Measurements from ENCODE around the gene BICD1.
"Not testable (repeated sequence)": the region's sequence is repeated elsewhere in the genome, so short reads cannot be mapped to it uniquely, and the experiment has no call there.

The BICD1 gene

DNA sequence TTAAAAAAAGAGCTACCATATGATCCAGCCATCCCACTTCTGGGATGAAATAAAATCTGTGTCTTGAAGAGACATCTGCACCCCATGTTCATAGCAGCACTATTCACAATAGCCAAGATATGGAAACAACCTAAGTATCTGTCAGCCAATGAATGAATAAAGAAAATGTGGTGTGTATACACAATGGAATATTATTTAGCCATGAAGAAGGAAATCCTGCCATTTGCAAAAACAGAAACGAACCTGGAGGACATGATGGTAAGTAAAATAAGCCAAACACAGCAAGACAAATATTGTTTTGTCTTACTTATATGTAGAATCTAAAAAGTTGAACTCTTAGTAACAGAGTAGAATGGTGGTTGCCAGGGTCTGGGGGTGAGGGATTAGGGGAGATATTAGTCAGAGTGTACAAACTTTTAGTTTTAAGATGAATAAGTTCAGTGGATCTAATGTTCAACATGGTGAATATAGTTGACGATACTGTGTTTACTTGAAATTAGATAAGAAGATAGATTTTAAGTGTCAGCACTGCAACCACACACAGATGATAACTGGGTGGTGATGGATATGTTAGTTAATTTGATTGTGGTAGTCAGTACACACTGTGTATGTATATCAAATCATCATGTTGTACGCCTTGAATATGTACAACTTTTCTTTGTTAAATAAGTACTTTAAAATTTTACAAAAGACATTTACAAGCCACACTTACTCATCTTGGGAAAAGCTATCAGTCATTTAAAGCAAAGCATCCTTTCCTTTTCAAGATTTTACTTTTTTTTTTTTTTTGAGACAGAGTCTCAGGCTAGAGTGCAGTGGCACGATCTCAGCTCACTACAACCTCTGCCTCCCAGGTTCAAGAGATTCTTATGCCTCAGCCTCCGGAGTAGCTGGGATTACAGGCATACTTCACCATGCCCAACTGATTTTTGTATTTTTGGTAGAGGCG lies 89.9 kb downstream of the BICD1 start:
- DNase-seq = no peak

DNA sequence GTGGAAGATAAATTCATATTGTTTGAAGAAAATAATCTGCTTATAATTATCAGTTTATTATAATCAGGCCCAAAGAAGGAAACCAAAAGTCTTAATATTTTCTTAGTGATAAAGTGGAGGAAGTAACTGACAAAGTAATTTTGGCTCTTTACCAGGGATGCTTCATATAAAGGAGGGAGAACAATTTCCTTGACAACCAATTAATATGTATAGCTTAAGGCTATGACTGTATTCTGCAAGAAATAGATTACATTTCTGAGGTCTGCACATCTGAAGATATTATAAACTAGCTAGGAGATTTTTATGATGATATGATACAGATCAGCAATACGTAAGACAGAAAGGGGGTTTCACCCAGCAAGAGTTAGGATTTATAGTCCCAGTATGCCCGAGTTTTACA lies 90.8 kb downstream of the BICD1 start:
- no peak for DNase-seq

DNA sequence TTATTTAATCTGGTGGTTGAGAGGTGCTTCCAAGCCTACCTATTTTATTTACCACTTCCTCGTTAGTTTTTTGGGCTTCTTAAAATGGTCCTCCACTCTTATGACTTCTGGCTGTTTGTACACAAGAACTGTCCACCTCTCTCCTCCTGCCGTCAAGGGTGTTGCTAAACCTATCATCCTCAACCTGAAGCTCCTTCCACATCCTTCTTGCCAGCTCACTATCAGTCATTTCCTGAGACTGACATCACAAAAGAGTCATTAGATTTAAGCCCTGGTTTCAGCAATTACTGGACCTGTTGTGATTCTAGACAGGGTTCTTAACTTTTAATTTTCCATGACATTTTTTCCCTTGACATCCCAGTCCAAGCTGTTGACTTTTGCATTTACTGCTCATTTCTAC lies 91.9 kb downstream of the BICD1 start:
- no peak for DNase-seq

DNA sequence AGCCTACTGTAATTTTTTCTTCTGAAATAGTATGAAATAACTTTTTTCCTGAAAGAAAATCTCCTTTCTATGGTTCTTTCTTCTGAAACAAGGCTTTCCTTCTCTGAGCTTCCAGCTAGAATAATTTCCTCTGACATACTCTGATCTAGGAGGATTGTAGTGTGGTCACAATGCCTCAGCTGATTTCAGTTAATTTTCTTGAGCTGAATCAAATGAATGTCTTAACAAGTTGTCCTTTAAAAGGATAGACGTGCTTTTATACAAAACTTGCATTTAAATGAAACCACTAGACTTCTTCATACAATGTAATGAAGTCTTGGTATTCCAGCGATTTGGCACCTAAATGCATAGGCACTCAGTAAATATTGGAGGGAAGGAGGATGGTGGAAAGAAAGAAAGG lies 94.4 kb downstream of the BICD1 start:
- no peak for DNase-seq

DNA sequence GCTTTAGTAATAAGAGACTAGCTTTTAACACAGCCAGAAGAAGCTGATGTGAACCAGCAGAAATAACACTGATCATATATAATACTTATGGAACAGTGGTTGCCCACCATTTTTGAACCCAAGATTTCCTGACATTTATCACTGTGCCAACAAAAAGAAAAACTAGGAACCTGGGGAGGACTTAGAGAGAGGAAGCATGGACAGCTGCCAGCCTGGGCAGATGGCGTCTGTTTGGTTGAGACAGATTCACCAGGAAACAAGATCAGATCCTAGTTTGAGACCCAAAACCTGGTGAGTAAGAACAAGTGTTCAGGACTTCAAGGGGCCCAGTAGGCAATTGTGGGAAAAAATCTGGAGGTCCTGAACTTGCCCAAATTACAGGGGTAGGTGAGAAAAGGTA lies 95.3 kb downstream of the BICD1 start:
- DNase-seq = peak; percentile 7

DNA sequence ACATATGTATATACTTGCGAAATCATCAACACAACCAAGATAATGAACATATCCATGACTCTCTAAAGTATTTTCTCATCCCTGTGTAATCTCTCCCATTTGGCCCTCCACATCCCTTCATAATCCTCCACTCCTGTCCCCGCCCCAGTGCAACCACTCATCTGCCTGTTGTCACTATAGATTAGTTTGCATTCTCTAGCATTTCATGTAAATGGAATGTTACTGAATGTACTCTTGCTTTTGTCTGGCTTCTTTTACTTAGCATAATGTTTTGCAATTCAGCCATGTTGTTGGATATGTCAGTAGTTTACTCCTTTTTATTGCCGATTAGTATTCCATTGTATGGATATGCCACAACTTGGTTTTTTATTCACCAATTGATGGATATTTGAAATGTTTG lies 99.1 kb downstream of the BICD1 start:
- DNase-seq = no peak

DNA sequence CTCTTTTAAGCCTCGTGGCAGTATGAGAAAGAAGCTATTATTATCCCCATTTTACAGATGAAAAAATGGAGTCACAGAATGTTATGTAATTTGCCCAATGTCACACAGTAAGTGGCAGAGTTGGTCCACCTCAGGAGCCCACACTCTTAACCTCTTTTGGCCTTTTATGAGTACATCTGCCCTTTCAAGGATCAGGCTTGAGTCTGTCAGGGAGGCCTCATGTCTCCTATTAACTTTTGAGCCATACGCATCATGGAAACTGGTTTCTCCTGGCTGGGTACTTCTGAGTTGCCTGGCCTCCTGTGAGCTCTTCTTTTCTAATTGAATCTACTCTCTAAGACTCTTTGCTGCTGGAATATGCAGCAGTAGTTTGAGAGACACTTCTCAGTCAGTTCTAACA lies 101.7 kb downstream of the BICD1 start:
- no peak for DNase-seq

DNA sequence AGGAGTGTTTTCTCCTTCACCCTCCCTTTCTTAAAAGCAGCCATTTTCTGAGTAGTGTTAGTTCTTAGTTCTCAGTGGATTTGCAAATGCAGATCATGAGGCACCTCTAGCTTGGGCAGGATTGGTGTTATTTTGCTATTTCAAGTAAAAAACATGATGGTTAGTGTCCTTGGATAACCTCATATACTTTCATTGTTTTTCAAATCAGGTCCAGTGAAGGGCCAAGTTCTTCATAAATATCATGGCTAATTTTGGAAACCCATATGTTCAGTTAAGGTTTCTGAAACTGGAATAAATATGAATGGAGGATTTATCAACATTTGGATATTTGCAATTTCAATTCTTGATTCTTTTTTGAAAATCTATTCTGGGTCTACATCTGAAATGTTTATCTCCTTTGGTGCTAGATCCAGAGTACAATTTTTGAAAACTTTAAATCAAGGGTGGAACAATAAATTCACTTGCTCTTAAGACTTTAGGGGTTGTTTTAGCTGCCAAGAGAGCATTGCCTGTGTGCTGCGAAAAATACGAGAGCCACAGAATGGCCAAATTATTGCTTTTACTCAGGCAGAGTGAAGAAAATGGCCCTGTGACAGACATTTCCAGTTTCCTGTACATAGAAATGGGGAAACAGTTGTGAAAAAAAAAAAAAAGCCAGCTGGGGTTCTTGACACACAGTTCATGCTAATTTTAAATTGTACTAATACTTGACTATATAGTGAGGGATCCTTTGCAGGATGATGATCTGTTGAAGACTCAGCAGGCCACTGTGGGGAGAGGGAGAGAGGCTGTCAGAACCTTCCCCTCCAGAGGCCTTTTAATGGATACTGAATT lies 104.6 kb downstream of the BICD1 start:
- peak; percentile 24 for DNase-seq

DNA sequence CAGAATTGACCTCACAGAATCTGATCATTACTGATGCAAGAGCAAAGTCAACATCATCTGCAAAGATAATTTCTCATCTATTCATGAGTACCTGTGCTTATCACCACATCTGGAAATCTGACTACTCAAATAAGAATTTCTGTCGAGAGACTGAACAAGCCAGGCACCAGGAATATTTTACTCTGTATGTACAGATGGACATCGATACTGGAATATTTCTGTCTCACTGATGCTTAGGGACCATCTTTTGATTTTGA lies 105.2 kb downstream of the BICD1 start:
- no peak for DNase-seq

DNA sequence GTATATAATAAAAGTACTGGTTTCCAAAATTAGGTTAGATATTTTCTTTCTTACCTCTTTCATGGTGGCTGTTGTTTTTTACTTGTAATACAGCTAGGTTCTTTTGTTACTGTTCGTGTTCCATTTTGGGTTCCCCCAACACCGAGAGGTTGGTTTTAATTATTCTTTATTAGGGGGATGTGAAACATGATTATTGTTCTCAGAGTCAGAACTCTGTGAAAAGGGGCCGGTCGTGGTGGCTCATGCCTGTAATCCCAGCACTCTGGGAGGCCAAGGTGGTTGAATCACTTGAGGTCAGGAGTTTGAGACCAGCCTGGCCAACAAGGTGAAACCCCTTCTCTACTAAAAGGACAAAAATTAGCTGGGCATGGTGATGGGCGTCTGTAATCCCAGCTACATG lies 108.1 kb downstream of the BICD1 start:
- DNase-seq = no peak

DNA sequence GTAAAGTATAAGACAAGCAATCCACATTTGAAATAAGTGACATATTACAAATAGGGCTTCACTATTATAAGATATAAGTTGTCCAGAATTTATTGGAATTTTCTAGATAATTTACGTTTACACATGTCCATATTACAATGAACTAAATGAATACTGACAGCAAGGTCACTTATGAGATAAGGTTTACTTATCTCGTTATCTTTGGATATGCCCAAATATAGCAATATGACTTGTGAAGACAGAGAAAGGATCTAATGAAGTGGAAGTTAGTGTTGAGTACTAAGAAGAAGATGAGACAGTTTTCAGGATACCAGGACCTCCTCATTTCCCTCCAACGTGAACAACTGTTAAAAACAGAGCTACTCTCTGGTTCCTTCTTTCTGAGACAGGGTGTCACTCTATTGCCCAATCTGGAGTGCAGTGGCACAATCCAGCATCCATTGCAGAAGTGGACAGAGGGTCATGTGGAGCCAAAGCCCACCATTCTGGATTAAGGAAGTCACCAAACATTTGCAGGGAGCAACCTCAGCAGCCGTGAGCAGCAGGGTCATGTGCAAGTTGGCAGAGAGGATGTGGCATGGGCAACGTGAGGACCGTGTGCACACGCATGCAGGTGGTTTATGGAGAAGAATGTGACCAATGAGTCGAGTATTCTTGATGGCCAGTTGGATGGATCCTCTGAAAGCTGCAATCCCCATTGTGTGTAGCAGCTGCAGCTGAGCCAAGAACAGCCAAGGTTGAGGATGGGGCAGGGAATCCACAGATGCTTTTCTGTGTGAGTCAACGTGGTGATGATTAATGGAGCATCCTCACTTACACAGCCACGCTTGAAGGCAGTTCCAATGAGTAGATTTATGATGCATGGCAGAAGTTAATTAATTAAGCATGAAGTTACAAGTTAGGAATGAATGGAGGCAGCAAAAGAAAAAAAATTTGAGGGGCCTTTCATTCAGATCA lies 111.0 kb downstream of the BICD1 start:
- peak; percentile 45 for DNase-seq

DNA sequence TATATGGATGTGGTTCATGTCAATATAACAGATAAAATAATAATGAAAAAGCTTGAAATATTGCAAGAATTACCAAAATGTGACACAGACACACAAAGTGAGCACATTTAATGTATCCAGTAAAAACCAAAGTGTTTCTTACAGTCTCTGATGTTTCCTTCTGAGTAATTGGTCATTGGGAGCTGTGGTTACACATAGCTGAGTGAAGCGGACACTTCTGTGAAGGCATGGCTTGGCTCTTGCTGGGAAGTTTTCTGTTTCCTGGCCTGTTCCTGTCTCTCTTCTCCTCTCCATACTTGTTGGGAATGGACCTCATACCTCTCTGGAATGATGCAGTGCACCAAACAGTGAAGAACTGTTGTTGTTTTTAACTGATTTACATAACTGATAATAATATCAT lies 117.3 kb downstream of the BICD1 start:
- DNase-seq = no peak

DNA sequence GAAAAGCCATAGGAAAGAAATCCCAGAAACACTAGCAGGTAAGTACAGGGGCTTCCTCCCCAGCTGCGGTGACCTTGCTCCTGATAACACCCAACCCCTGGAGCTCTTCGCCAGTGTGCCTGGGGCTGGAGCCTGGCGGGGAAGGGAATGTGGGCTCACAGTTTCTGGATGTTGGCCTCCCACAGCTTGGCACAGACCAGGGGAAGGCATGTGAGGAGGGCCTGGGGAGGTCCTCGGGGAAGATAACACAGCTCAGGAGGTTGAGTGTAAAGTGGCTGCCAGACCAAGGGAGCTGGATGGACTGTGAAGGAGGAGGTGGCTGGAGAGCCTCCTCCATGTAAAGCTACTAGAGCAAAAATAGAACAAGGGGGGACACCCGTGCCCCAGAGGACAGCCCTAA lies 120.1 kb downstream of the BICD1 start:
- no peak for DNase-seq

DNA sequence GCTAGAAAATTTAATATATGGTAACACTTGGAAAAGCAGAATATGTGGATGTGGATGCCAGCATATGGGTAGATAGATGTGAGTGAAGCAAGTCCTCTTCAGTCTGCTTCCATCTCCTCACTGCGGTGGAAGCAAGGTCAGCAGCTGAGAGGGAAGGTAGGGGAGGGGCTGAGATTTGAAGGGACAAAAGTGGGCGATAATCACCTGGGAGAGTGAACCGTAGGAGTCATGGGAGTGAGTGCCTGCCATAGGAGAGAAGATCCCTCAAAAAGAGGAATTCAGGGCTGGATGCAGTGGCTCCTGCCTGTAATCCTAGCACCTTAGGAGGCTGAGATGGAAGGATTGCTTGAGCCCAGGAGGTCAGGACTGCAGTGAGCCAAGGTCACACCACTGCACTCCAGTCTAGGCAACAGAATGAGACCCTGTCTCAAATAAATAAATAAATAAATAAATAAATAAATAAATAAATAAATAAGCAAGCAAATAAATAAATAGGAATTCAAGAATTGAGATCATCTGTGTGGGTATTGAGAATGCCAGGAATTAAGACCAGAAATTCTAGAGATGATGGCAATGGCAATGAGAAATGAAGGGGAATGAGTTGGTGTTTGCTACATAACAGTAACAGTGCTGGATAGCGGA lies 123.4 kb downstream of the BICD1 start:
- DNase-seq = no peak

DNA sequence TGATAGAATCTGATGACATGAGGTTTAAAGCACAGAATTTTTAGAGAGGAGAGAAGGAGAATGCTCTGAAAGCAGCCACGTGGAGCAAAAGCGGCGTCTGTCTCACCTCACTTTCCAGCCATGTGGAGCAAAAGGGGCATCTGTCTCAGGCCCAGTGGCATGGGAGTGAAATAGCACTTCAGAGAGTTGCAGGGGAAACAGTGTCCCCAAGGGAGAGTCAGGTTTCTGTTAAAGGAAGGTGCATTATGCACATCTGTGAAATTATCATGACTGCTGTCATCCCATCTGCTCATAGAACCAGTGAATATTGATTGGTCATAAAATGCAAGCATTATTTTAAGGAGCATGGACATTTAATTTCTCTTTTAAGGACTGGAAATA lies 124.0 kb downstream of the BICD1 start:
- no peak for DNase-seq

DNA sequence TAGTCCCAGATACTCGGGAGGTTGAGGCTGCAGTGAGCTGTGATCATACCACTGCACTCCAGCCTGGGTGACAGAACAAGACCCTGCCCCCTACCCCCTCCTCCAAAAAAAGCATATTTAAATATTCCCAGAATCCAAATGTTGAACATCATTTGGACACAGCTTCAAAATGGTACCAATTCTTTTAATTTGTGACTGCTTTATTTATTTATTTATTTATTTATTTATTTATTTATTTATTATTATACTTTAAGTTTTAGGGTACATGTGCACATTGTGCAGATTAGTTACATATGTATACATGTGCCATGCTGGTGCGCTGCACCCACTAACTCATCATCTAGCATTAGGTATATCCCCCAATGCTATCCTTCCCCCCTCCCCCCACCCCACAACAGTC lies 124.7 kb downstream of the BICD1 start:
- not testable (repeated sequence) for DNase-seq

DNA sequence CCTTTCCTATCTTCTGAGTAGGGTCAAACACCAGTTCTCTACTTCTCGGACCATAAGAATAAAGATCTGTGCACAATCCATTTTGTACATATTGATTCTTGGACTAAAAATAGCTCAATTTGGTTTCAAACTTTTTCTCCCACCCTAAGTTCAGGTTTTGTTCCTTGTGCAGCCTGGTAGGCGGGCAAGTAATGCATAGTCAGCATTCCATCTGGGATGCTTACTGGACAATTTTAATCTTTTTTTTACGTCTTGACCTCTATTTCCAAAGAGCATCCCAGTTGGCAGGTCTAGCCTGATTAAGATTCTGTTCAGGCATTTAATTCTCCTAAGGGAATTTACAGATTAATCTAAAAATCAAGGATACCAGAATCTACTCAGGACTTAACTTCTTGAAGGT lies 126.9 kb downstream of the BICD1 start:
- DNase-seq = no peak

DNA sequence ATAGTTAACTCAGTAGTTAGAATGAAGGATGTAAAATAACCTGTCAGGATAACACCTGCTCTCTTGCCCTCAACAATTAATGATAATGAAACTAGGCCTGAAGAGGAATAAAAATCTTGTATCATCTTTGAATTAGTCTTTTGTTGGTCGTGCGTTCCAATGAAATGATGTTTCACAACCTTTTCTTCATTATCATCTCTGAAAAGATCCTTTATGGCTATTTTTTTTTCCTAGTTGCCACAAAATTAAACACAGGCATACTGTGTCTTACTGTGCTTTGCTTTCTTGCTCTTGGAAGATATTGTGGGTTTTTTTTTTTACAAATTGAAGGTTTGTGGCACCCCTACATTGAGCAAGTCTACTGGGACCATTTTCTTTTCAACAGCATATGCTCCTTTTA lies 128.6 kb downstream of the BICD1 start:
- DNase-seq = no peak

DNA sequence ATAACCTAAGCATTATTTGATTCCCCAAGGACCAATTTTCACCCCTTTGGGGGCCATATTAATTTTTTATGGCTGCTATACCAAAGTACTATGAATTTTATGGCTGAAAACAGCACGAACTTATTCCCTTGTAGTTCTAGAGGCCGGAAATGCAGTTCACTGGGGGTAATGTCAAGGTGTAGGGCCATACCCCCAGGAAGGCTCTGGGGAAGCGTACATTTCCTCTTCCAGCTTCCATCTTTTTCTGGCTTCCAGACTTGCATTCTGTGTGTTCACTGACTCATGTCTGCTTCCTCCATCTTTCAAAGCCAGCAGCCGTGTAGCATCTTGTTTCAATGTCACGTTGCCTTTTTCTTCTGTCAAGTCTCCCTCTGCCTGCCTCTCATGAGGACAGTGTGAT lies 133.5 kb downstream of the BICD1 start:
- no peak for DNase-seq

DNA sequence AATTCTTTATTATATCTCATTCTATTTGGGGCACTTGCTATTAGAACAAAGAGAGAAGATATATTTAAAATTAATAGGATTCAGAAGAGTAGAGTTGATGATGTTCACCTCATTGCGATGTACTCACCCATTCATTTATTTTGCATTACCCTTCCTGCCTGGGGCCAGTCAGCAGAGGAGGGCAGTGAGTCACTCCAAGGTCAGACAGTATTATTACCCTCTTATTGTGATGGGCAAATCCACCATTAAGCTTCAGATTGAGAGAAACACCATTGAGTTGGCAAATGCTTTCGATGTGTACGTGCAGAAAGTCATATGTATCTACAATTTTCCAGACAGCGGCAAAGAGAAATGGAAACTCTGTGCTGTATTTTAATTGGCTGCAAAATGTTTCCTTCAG lies 134.2 kb downstream of the BICD1 start:
- no peak for DNase-seq

DNA sequence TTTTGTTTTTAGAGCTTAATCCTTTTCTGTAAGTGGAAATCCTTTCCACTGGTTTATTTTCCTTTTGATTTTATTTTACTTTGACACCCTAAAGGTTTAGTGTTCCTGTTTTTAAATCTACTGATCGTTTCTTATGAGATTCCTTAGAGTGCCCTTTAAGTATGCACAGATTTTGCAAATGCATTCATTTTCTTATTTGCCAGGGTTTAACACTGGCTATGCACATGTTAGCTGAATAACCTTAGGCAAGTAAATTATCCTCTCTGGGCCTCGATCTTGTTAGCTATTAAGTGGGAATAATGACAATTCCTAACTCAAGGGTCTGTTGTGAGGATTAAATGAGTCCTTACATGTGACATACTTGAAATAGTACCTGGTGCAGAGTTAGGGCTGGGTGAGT lies 136.0 kb downstream of the BICD1 start:
- DNase-seq = no peak

DNA sequence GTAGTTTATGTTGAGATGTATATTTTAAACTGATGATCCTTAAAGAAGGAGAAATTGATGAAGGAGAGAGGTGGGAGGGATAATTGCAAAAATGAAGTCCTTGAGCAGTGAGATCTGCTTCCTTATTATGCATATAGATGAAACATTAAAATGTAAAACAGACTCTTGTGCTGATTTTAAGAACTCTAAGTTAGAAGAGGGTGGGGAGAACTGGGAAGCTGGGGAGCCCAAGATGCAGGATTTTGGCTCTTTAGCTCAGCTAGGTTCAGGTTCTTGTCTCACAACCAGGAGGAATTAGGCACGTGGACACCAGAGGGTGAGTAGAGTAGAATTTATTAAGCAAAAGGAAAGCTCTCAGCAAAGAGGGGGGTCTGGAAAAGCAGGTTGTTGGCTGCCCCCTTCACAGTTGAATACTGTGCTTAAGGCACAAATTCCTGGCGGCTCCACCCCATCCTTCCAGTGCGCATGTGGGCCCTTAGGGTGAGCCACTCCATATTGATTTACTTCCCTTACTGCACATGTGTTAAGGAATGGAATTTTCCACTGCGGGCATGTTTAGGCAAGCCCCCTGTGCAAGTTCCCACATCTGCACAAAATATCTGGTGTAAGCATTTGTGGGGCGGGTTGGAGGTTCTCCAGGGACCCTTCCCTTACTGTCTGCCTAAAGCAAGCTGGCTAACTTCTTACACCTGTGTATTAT lies 141.9 kb downstream of the BICD1 start:
- no peak for DNase-seq
